MM.1S (cell line): Measurements from ENCODE around the gene SIT1.

ENCODE experiments used
- EZH2 ChIP-seq: fragments of 300-600 bp; sonication (generic); optimal IDR thresholded peaks from 2 replicates; pipeline ENCODE3; 2017; ENCODE audit warnings: low read depth, mild to moderate bottlenecking, antibody characterized with exemption, low read length, mixed read lengths
- EZH2phosphoT487 ChIP-seq: fragments of 300-600 bp; sonication (generic); IDR thresholded peaks from 2 replicates; pipeline ENCODE4 v1.6.1; 2018; ENCODE audit warnings: antibody characterized with exemption, low read length
- TF ChIP-seq, protein P1 (sequence below): fragments of 300-600 bp; sonication (generic); IDR thresholded peaks from 2 replicates; pipeline ENCODE4 v1.5.1; 2016; ENCODE audit warnings: antibody characterized with exemption, low read length, mixed read lengths

DNA sequence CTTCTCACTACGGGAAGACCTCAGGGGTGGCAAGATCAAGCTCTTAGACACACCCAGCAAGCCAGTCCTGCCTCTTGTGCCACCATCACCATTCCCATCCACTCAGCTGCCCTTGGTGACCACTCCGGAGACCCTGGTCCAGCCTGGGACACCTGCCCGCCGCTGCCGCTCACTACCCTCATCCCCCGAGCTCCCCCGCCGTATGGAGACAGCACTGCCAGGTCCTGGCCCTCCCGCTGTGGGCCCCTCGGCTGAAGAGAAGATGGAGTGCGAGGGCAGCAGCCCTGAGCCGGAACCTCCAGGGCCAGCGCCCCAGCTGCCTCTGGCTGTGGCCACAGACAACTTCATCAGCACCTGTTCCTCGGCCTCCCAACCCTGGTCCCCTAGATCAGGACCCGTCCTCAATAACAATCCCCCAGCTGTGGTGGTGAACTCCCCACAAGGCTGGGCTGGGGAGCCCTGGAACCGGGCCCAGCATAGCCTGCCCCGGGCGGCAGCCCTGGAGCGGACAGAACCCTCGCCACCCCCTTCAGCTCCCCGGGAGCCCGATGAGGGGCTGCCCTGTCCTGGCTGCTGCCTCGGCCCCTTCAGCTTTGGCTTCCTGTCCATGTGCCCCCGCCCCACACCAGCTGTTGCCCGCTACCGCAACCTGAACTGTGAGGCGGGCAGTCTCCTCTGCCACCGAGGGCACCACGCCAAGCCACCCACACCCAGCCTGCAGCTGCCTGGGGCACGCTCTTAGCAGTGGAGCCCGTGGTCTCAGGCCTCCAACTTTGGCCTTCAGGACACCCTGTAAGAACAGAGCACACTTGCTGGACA, 41.5 kb downstream of the SIT1 start:
- TF ChIP-seq, protein P1, sequence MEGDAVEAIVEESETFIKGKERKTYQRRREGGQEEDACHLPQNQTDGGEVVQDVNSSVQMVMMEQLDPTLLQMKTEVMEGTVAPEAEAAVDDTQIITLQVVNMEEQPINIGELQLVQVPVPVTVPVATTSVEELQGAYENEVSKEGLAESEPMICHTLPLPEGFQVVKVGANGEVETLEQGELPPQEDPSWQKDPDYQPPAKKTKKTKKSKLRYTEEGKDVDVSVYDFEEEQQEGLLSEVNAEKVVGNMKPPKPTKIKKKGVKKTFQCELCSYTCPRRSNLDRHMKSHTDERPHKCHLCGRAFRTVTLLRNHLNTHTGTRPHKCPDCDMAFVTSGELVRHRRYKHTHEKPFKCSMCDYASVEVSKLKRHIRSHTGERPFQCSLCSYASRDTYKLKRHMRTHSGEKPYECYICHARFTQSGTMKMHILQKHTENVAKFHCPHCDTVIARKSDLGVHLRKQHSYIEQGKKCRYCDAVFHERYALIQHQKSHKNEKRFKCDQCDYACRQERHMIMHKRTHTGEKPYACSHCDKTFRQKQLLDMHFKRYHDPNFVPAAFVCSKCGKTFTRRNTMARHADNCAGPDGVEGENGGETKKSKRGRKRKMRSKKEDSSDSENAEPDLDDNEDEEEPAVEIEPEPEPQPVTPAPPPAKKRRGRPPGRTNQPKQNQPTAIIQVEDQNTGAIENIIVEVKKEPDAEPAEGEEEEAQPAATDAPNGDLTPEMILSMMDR, result no peak
- TF ChIP-seq EZH2 (no peak), EZH2phosphoT487 (no peak)
